Activated CD4-positive, CD25-positive, alpha-beta regulatory T cell treated with anti-CD3 and anti-CD28 coated beads, Interleukin-2, amount 50 U/mL, for 72 hours (primary cell): ENCODE data around the gene SYK.
"Not testable (repeated sequence)": the region's sequence is repeated elsewhere in the genome, so short reads cannot be mapped to it uniquely, and the experiment has no call there.

ENCODE experiments used
- DNase-seq: peaks from one replicate; pipeline ENCODE4 v3.0.0; 2021

Gene SYK

DNA sequence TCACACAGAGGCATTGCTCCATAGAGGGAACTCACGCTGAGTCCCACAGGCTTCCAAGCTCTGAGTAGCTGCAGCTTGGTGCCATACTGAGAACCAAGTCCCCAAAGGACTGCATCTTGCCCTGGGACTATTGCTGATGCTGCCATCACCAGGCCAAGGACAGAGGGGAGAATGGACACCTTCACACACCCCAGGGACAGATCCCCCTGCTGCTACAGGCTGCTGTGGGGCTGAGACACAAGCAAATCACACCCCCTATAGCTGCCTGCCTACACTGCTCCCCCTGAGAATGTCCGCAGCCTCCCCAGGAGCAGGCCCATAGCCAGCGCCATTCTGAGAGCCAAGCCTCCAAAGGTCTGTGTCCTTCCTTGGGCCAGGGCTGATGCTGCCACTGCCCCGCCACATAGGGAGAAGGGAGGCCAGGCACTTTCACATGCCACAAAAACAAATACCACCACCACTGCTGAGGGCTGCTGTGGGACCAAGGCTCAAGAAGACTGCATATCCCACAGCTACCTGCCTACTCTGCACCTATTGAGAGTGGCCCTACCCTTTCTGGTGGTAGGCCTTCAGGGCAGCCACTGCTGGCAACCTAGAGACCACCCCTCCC lies 81.5 kb downstream of the SYK start:
- DNase-seq = no peak

DNA sequence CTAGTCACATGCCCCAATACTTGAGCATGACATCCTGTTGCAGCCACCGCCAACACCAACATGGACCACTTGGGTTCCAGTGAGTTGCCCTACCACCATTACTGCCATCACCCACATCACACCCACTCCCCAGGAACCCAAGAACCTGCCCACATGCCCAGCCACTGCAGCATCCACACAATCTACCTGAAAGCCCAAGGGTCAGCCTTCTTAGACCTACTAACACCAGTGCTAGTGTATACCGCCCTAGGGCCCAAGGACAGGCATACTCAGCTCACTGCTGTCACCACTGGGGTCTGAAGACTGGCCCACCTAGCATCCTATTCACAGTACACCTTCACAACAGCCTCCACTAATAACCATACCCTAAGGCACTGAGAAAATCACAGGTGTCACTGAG lies 82.0 kb downstream of the SYK start:
- DNase-seq = no peak

DNA sequence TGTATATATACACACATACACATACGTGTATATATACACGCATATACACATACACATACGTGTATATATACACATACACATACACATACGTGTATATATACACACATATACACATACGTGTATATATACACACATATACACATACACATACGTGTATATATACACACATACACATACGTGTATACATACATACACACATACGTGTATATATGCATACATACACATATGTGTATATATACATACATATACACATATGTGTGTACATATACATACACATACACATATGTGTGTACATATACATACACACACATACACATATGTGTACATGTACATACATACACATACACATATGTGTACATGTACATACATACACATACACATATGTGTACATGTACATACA lies 82.6 kb downstream of the SYK start:
- no peak for DNase-seq

- DNase-seq = not testable (repeated sequence)
Observed at GRCh38 chr9:90886868-90887267, 85.2 kb downstream of the SYK start.

DNA sequence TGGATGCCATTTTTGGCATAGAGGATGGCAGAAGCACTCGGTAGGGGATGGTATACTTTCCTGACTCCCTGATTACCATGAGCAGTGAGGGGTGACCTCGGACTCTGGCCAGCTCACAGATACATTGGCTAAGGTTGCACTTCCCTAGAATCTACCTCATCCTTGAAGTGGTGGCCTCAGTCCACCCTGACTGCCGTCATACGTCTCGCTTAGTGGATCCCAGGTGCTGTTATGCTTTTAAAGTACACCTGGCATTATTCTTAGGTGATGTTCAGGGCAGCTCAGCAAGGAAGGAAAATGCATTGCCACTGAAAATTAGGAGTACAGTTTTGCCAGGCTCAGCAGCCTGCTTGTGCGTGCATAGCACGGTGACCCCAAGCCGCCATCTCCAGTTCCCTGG lies 87.3 kb downstream of the SYK start:
- DNase-seq = no peak

GRCh38 chr9:90890146-90890810 lies 88.7 kb downstream of the SYK start:
- DNase-seq = no peak

DNA sequence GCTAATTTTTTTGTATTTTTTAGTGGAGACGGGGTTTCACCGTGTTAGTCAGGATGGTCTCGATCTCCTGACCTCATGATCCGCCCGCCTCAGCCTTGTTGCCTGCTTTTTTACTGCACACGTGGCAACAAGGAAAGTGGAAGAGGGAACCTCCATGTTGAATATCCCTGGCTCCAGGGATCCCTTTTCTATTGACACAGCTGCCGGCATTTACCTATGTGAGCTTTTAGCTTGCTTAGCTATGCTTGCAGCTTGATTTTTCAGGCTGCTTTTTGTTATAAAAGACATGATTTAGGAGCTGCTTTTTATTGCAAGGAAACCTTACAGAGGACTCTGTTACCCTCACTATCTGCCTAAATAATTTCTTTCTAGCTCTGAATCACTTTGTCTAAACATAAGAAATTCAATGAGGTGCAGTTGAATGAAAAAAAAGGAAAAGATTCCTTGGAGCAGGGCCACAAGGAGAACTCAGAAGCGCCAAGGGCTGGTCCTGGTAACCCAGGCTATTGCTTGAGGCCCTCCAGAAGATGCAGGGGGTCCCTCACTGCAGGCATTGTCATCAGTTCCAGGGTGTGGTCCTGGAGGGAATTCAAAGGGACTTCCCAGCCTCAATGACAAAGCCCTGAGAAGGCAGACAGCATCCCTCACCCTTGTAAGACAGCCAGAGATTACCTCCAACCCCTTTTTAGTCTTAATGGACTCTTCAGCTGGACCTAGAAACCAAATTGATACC lies 89.9 kb downstream of the SYK start:
- no peak for DNase-seq

GRCh38 chr9:90892918-90893317 lies 91.3 kb downstream of the SYK start:
- no peak for DNase-seq

DNA sequence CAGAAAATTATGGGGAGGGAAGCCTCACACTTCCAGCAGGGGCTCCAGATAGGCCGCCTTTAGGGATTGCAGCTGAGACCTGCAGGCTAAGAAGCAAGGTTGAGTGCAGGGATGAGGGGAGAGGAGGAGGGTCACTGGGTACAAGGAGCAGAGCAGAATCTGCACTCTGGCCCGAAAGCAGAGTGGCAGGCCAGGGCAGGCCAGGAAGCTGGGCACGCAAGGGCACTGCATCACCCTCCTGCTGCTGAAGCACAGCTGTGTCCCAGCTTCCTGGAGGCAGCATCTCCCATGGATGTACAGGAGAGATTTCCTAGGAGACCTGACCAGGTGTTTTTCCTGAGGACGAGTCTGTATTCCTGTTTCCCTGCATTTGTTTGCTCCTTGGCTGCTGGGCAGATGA lies 92.1 kb downstream of the SYK start:
- DNase-seq = no peak

- DNase-seq = no peak
Observed at GRCh38 chr9:90894986-90895687, 93.5 kb downstream of the SYK start.

GRCh38 chr9:90895786-90896185 lies 94.2 kb downstream of the SYK start:
- no peak for DNase-seq

GRCh38 chr9:90896231-90896630 lies 94.6 kb downstream of the SYK start:
- DNase-seq = no peak

- no peak for DNase-seq
Observed at GRCh38 chr9:90898228-90898627, 96.6 kb downstream of the SYK start.

GRCh38 chr9:90899287-90899686 lies 97.7 kb downstream of the SYK start:
- no peak for DNase-seq

DNA sequence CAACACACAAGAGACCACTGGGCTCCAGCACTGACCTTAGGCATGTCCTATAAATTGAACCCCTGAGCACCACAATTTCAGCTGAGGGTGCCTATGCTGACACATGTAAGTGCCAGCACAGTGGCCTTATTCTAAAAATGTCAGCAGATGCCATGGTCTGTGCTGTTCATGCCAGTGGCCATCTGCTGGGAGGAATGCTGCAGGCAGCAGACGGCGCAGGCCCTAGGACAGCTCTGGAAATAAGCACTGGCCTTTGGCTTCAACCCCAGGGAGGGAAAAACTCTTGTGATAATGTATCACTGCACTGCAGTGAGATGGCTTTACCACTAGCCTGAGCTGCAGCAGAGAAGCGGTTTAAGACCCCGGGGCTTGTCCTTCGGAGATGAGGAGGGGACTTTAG lies 98.5 kb downstream of the SYK start:
- no peak for DNase-seq

- DNase-seq = no peak
Observed at GRCh38 chr9:90901933-90902332, 100.3 kb downstream of the SYK start.

GRCh38 chr9:90903766-90904424 lies 102.3 kb downstream of the SYK start:
- DNase-seq = no peak

- no peak for DNase-seq
Observed at GRCh38 chr9:90904706-90905478, 103.3 kb downstream of the SYK start.

DNA sequence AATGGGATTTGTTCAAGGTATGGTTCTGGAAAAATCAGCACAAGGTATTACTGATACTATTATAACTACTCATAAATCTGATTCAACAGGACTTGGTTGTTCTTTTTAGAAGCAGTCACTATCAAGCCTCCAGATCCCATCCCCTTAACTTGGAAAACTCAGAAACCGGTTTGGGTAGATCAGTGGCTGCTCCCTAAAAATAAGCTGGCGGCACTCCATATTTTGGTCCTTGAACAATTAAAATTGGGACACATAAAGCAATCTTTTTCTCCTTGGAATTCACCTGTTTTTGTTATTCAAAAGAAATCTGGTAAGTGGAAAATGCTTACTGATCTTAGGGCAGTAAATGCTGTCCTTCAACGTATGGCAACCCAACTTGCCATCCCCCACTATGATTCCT lies 104.2 kb downstream of the SYK start:
- no peak for DNase-seq

- DNase-seq = no peak
Observed at GRCh38 chr9:90906316-90907055, 104.9 kb downstream of the SYK start.

GRCh38 chr9:90907056-90907445 lies 105.4 kb downstream of the SYK start:
- DNase-seq = no peak

- DNase-seq = no peak
Observed at GRCh38 chr9:90907790-90908189, 106.2 kb downstream of the SYK start.
